ENCODE measurements around the gene HMOX1.
A peak's percentile ranks its signal among the peaks of the same experiment; 100 is the strongest.

The HMOX1 gene

GRCh38 chr22:35399114-35399677 lies 18.3 kb downstream of the HMOX1 start:
- no peaks in the 10 kb centered on the region for H3K27me3 Mint-ChIP-seq
- peak; percentile 56 for DNase-seq
- peaks cover 37% of the 10 kb centered on the region for H3K4me1 Mint-ChIP-seq (ENCODE audit: low read depth)
- H3K9me3 Mint-ChIP-seq: no peaks in the 10 kb centered on the region
- H3K4me3 Mint-ChIP-seq: peak overlapping the region; percentile 99
- H3K27ac Mint-ChIP-seq: peak overlapping the region; percentile 100
- peaks cover 54% of the 10 kb centered on the region for H3K36me3 Mint-ChIP-seq (ENCODE audit: low read depth)

GRCh38 chr22:35399678-35400500 lies 19.0 kb downstream of the HMOX1 start, which contains the start of gene MCM5:
Gene MCM5, plus strand, starts transcription at chr22:35400140. Its CDS starts 299 bp downstream, at chr22:35400439.
- H3K27ac Mint-ChIP-seq: peak within 1 kb of the TSS; percentile 100
- no peaks in the 10 kb centered on the region for H3K27me3 Mint-ChIP-seq
- H3K4me3 Mint-ChIP-seq: peak within 1 kb of the TSS; percentile 99
- peak; percentile 96 for DNase-seq
- peaks cover 40% of the 10 kb centered on the region for H3K4me1 Mint-ChIP-seq (ENCODE audit: low read depth)
- H3K9me3 Mint-ChIP-seq: no peaks in the 10 kb centered on the region
- peaks cover 61% of the 10 kb centered on the region for H3K36me3 Mint-ChIP-seq (ENCODE audit: low read depth)

- peak overlapping the region; percentile 99 for H3K4me3 Mint-ChIP-seq
- peak overlapping the region; percentile 100 for H3K27ac Mint-ChIP-seq
- H3K9me3 Mint-ChIP-seq: no peaks in the 10 kb centered on the region
- no peaks in the 10 kb centered on the region for H3K27me3 Mint-ChIP-seq
- DNase-seq: no peak
- peaks cover 66% of the 10 kb centered on the region for H3K36me3 Mint-ChIP-seq (ENCODE audit: low read depth)
- peaks cover 40% of the 10 kb centered on the region for H3K4me1 Mint-ChIP-seq (ENCODE audit: low read depth)
Measured at GRCh38 chr22:35400501-35400790, 19.6 kb downstream of the HMOX1 start.

GRCh38 chr22:35401863-35402262 lies 21.0 kb downstream of the HMOX1 start:
- Mint-ChIP-seq H3K4me1 (ENCODE audit: low read depth) (peaks cover 44% of the 10 kb centered on the region), H3K9me3 (no peaks in the 10 kb centered on the region), H3K36me3 (ENCODE audit: low read depth) (peaks cover 80% of the 10 kb centered on the region), H3K27me3 (no peaks in the 10 kb centered on the region), H3K27ac (peak overlapping the region; percentile 84), H3K4me3 (peak overlapping the region; percentile 99)
- no peak for DNase-seq

- Mint-ChIP-seq H3K9me3 (no peaks in the 10 kb centered on the region), H3K27me3 (no peaks in the 10 kb centered on the region), H3K27ac (no peak overlapping the region), H3K4me3 (no peak overlapping the region), H3K36me3 (ENCODE audit: low read depth) (peaks cover 95% of the 10 kb centered on the region), H3K4me1 (ENCODE audit: low read depth) (peaks cover 45% of the 10 kb centered on the region)
- no peak for DNase-seq
Measured at GRCh38 chr22:35403356-35403755, 22.5 kb downstream of the HMOX1 start.

GRCh38 chr22:35404176-35404575 lies 23.3 kb downstream of the HMOX1 start:
- Mint-ChIP-seq H3K4me1 (ENCODE audit: low read depth) (peaks cover 44% of the 10 kb centered on the region), H3K36me3 (ENCODE audit: low read depth) (peaks cover 99% of the 10 kb centered on the region), H3K27me3 (no peaks in the 10 kb centered on the region), H3K4me3 (no peak overlapping the region), H3K9me3 (no peaks in the 10 kb centered on the region), H3K27ac (no peak overlapping the region)
- no peak for DNase-seq

- peaks cover 35% of the 10 kb centered on the region for H3K4me1 Mint-ChIP-seq (ENCODE audit: low read depth)
Measured at GRCh38 chr22:35406443-35406842, 25.5 kb downstream of the HMOX1 start.

GRCh38 chr22:35407362-35407761 lies 26.5 kb downstream of the HMOX1 start:
- Mint-ChIP-seq H3K27ac (no peak overlapping the region), H3K36me3 (ENCODE audit: low read depth) (peaks cover 100% of the 10 kb centered on the region), H3K4me1 (ENCODE audit: low read depth) (peaks cover 28% of the 10 kb centered on the region), H3K27me3 (no peaks in the 10 kb centered on the region), H3K4me3 (no peak overlapping the region), H3K9me3 (no peaks in the 10 kb centered on the region)
- DNase-seq: no peak

More at GRCh38 chr22:35406443-35406842, 25.5 kb downstream of the HMOX1 start:
- Mint-ChIP-seq H3K27ac (no peak overlapping the region), H3K4me3 (no peak overlapping the region), H3K27me3 (no peaks in the 10 kb centered on the region), H3K9me3 (no peaks in the 10 kb centered on the region), H3K36me3 (ENCODE audit: low read depth) (peaks cover 100% of the 10 kb centered on the region)
- DNase-seq: no peak

GRCh38 chr22:35409783-35410662 lies 29.1 kb downstream of the HMOX1 start:
- Mint-ChIP-seq H3K4me1 (ENCODE audit: low read depth) (peaks cover 12% of the 10 kb centered on the region), H3K4me3 (no peak overlapping the region), H3K9me3 (no peaks in the 10 kb centered on the region), H3K27me3 (no peaks in the 10 kb centered on the region), H3K36me3 (ENCODE audit: low read depth) (peaks cover 99% of the 10 kb centered on the region), H3K27ac (peak overlapping the region; percentile 66)
- no peak for DNase-seq

GRCh38 chr22:35410663-35411034 lies 29.8 kb downstream of the HMOX1 start:
- no peak for DNase-seq
- Mint-ChIP-seq H3K27ac (no peak overlapping the region), H3K36me3 (ENCODE audit: low read depth) (peaks cover 99% of the 10 kb centered on the region), H3K4me3 (no peak overlapping the region), H3K4me1 (ENCODE audit: low read depth) (peaks cover 12% of the 10 kb centered on the region), H3K9me3 (no peaks in the 10 kb centered on the region), H3K27me3 (no peaks in the 10 kb centered on the region)

GRCh38 chr22:35411102-35411501 lies 30.2 kb downstream of the HMOX1 start:
- Mint-ChIP-seq H3K4me3 (no peak overlapping the region), H3K27ac (peak overlapping the region; percentile 66), H3K9me3 (no peaks in the 10 kb centered on the region), H3K36me3 (ENCODE audit: low read depth) (peaks cover 99% of the 10 kb centered on the region), H3K4me1 (ENCODE audit: low read depth) (peaks cover 12% of the 10 kb centered on the region), H3K27me3 (no peaks in the 10 kb centered on the region)
- no peak for DNase-seq

GRCh38 chr22:35413624-35414023 lies 32.7 kb downstream of the HMOX1 start:
- peaks cover 98% of the 10 kb centered on the region for H3K36me3 Mint-ChIP-seq (ENCODE audit: low read depth)
- no peak overlapping the region for H3K27ac Mint-ChIP-seq
- no peaks in the 10 kb centered on the region for H3K27me3 Mint-ChIP-seq
- DNase-seq: no peak
- no peak overlapping the region for H3K4me3 Mint-ChIP-seq
- H3K4me1 Mint-ChIP-seq (ENCODE audit: low read depth): peaks cover 7% of the 10 kb centered on the region
- no peaks in the 10 kb centered on the region for H3K9me3 Mint-ChIP-seq

GRCh38 chr22:35417606-35418005 lies 36.7 kb downstream of the HMOX1 start:
- Mint-ChIP-seq H3K4me3 (no peak overlapping the region), H3K9me3 (no peaks in the 10 kb centered on the region), H3K27me3 (no peaks in the 10 kb centered on the region), H3K36me3 (ENCODE audit: low read depth) (peaks cover 98% of the 10 kb centered on the region), H3K27ac (peak overlapping the region; percentile 59), H3K4me1 (ENCODE audit: low read depth) (no peaks in the 10 kb centered on the region)
- no peak for DNase-seq

GRCh38 chr22:35418088-35418487 lies 37.2 kb downstream of the HMOX1 start:
- no peak for DNase-seq
- peaks cover 98% of the 10 kb centered on the region for H3K36me3 Mint-ChIP-seq (ENCODE audit: low read depth)
- no peaks in the 10 kb centered on the region for H3K27me3 Mint-ChIP-seq
- H3K4me1 Mint-ChIP-seq (ENCODE audit: low read depth): no peaks in the 10 kb centered on the region
- peak overlapping the region; percentile 59 for H3K27ac Mint-ChIP-seq
- no peaks in the 10 kb centered on the region for H3K9me3 Mint-ChIP-seq
- no peak overlapping the region for H3K4me3 Mint-ChIP-seq

Data from activated T-cell treated with anti-CD3 and anti-CD28 coated beads, Interleukin-2, amount 50 U/mL, for 24 hours (primary cell).